NCI-H1092 treated with DMSO at 0.1 percent for 48 hours (cell line): Measurements from ENCODE around the gene PTPRO.
"Not testable (repeated sequence)": the region's sequence is repeated elsewhere in the genome, so short reads cannot be mapped to it uniquely, and the experiment has no call there.

Source experiments
- DNase-seq: peaks from one replicate; lab custom pipeline; 2025; lab: John Stamatoyannopoulos, UW

The PTPRO gene

DNA sequence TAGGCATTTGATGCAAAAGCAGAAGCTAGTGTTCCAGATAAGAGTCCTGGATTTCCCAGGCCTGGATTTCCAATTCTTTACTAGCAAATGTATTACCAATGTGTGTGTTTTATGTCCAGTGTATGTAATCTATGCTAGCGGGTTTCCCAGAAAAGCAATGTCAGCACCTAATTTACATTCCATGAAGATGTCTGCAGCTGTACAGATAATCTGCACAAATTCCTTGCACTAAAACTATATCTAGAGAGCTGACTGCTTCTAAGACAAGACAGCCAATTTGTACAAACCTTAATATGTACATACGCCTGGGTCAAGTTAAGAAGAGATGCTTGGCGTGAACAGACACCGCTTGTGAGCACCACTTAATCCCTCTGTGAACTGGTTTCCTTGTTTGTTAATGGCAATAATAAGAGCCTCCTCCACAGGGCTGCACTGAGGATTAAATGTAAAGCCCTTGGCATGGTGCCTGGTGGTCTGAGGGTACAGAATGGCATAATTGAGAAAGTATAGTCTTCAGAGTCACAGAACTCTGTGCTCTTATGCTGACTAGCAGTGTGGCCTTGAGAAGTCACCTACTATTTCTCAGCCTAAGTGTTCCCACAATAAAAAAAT, 281.3 kb downstream of the PTPRO start:
- DNase-seq, result peak; percentile 42

DNA sequence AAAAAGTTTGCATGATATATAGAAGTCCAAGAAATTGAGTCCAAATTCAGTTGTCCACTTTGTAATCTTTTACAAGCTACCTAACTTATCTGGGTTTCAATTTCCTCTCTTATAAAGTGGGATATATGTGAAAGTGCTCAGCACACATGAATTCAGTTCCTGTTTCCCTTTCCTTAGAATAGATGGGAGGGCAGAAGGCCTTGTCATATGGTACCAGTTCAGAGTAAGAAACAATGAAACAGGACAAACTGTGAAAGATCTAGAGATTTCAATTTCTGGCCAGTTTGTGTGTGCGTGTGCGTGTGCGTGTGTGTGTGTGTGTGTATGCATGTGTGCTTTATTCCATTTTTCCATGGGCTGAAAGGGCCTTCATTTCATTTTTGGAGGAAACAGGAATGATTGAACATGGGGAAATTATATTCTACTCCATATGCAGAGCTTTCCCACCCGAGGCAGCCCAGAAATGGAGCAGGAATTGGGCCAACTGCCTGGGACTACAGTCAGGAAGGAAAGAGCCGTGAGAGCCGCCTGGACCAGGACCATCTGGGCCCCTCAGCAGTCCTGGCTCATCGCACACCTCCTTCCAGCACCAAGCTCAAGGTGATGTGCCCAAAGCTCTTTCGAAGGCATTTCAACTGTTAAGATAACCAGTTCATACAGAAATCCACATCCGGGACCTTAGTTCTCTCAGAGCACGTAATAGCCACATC, 283.7 kb downstream of the PTPRO start:
- DNase-seq, result no peak

DNA sequence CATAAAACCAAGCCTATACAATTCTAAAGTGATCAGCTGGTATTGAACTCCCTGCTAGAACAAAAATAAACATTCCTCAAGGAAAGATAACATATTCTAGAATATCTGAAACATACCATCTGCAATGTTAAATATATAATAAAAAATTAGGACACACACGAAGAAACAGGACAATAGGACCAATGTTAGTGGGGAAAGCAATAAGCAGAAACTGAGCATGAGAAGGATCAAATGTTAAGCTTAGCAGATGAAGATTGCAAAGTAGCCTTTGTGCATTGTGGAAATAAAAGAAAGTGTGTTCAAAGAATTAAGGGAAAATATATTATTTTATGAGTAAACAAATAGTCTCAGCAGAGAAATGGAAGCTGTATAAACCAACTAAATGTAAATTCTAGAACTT, 286.1 kb downstream of the PTPRO start:
- DNase-seq, result no peak

DNA sequence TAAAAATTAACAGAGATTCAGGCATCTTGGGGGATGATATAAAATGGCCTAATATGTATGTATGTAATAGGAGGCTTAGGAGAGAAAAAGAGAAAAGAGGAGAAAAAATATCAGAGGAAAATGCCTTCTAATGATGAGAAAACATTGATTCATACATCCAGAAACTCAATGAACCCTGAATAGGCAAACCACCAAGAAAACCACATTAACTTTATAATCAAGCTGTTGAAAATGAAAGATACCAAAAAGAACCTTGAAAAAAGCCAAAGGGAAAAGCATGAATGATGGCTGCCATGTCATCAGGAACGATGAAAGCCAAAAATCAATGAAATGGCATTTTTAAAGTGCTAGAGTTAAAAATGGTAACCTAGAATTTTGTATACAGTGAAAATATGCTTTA, 286.6 kb downstream of the PTPRO start:
- no peak for DNase-seq

DNA sequence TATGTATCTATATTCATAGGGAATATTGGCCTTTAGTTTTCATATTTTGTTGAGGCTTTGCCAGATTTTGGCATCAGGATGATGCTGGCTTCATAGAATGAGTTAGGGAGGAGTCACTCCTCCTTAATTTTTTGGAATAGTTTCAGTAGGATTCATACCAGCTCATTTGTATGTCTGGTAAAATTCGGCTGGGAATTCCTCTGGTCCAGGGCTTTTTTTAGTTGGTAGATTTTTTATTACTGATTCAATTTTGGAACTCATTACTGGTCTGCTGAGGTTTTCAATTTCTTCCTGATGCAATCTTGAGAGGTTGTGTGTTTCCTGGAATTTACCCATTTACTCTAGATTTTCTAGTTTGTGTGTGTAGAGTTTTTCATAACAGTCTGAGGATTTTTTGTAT, 291.7 kb downstream of the PTPRO start:
- DNase-seq, result no peak

DNA sequence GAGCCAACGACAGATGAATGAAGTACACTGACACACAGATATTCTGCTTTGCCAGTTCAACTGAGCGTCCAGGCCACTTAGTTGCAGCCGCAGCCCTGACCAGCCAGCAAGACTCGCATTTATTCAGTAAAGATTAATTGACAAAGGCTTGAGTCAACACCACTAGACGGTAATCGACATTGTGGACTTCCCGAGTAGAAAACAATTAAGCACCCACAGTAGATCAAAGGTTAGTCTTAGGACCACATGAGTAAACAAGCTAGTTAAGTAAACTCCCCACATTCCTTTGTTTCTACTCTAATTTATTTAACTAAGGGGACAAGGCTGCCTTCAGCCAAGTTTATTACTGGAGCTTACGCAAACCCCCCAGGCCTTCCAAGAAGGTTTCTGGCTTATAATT, 294.2 kb downstream of the PTPRO start:
- DNase-seq, result not testable (repeated sequence)

DNA sequence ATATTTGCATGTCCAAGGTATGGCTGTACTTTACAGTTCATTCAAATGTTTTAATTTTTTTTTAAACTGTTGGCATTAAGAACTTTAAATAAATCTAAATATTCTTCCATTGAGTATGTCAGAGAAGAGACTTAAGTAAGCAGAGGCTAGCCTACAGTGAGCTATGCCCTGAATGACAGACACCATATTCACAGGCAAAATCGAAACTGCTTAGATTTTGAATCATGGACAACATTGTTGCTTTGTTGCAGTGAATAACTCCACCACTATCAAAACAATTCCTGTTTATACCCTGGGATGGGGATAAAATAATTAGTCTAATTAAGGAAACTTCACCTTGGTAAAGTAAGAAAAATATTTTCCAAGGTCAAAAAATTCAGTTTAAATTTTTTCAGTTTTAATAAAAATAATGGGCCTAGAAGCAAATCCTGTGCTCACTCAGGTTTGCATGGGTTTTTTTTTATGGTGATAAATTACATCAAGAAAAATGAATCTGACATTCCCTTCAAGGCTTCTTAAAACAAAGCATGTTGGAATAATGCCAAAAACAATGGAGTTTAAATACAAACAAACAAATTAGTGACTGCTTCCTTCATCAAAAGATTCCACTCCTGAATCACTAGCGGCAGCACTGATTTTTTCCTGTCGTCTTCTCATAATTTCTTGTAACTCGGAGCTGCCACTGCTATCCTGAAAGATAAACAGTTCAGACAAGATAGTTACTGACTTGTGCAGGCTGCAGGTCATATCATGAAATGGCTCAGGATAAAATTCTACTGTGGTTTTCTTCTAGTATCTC, 298.6 kb downstream of the PTPRO start:
- DNase-seq, result no peak

DNA sequence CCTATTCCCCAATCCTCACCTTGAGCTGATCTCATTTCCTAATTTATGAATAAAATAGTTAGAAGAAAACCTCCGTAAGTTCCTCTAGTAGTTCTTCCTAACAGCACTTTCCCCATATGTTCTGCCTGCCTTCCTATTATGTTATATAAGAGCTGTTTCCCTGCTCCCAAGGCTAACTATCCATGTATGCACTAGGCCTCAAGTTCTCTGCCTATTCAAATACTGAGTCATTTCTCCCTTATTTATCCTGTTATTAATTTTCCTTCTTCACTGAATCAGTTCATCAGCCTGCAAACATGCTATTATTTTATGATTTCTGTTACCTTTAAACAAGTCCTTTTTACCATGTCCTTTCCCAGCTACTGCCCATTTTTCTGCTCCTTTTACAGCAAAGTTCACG, 302.8 kb downstream of the PTPRO start:
- no peak for DNase-seq

DNA sequence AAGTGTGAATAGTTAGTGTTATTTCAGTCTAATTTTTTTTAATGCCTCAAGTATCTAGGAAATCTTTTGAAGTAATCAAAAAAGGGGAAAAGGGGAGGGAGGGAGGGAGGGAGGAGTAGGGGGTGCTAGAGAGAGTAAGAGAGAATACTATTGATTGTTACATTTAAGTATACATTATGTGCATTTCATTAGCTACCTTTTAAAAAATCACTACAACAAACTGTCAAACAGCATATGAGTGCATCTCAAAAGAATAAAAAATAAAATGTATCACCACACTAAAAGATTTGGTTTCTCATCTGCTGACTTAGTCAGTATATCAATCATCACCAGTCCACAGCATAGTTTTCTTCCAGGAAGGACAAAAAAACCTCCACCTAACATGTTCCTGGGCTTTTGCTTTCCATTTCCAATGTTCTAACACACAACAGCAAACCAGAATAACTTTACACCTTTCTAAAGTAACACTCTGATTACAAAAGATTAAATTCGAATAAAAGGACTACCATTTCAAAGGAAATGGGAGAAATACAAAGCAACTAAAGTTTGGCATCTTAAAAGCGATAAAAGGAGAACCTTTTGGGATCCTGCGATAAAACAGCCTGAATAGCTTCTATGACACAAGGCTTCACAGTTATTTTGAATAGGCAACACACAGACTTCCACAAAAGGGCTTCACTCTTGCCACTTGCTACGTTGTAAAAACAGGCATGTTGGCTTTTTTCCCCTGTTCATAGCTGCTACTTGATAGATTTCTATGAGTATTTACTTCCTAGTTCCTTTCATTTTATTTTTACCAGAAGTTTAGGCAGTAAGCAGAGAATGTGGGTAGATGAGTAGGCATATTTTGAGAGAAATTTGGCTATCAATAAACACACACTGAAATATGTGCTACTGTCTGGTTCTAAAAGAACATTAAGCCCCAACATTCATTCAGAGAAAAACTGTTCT, 306.0 kb downstream of the PTPRO start:
- no peak for DNase-seq

DNA sequence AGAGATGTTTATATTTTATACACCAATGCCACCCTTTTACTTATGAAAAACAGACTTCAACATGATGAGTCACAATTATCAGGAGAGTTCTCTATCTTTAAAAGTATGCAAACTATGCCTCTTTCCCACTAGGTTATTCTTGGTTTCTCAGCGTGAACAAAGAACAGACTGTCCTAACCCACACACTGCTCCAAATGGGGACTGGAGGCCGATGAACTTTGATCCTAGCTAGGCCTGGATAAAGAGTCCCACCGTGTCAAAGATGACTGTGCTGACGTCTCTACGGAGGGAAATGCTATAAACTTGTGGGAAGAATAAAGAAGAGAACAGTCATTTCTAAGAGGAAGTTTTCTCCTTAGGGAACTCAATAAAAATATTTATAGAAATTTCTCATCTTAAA, 306.8 kb downstream of the PTPRO start:
- DNase-seq, result no peak

DNA sequence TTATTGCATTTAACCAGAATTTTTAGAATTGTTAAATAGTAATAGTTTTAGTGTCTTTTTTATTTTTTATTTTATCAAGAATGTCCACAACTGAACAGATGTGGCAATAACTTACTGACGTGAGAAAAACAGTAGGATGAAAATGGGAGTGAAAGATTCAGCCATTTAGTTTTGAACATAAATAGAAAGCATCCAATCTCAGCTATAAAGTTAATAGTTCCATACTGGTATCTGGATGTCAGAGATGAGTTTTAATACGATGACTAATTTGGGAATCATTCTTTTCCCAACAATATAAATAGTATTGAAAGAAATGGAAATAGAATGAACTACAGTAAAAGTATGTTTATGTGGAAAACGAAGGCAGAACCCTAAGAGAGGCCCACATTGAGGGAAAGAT, 307.5 kb downstream of the PTPRO start:
- DNase-seq, result no peak

DNA sequence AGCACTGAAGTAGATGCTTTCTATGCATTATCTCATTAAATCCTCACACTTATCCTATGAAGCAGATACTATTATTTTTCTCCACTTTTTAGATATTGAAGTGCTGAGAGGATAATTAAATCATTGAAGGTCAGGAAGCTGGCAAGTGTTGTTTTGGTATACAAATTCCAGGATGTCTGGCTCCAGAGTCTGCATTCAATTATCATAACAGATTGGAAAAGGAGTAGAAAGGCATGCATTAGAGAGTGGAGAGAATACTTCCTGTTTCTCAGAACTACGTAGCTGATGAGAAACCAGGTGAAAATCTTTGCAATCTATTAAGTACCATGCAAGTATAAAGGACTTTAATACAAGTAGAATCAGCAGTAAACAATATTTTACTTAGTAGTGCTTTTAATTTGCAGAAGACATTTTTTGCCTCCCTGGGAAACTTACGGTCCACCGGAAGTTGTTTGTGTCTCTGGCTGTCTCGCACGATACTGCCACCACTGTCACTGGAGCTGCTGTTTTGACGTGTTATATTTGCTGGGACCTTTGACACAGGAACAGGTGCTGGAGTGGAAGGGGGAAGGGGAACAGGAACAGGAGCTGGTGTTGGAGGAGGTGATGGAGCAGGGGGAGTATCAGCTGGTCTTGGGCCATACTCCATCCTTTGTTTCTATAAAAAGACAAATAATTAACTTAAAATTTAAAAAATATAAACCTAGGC, 308.9 kb downstream of the PTPRO start:
- no peak for DNase-seq

DNA sequence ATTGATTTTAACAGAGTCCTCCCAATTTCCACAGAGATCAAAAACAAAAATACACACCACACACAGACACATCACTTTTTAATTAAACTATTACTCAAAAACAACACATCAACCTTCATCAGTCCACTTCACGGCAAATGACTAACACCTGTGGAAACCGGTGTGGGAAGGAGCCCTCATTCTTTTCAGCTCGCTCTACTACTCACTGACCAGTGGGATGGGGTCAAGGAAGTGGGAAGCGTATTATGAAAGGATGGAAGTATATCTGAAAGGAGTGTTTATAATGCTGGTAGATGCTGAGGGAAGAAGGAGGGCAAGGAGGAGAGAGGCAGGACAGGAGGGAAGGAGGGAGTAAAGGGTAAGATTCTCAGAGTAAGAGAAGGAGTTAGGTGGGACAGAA, 310.4 kb downstream of the PTPRO start:
- DNase-seq, result no peak

DNA sequence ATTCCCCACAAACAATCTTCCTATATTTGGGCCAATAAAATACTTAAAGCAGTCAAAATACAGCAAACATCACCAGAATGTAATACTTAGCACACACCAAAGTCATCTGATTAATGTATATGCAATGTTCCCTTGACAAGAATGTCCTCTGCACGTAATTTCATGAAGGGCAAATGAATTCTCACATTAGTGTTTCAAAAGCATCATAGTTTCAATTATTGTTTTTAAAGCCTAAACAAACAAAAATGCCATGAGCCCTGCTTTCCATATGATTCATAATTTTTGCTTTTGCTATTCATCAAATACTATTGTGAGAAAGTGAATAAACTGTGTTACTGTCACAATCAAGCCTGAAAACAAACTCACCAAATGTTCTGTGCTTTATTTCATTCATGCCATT, 310.9 kb downstream of the PTPRO start:
- no peak for DNase-seq

DNA sequence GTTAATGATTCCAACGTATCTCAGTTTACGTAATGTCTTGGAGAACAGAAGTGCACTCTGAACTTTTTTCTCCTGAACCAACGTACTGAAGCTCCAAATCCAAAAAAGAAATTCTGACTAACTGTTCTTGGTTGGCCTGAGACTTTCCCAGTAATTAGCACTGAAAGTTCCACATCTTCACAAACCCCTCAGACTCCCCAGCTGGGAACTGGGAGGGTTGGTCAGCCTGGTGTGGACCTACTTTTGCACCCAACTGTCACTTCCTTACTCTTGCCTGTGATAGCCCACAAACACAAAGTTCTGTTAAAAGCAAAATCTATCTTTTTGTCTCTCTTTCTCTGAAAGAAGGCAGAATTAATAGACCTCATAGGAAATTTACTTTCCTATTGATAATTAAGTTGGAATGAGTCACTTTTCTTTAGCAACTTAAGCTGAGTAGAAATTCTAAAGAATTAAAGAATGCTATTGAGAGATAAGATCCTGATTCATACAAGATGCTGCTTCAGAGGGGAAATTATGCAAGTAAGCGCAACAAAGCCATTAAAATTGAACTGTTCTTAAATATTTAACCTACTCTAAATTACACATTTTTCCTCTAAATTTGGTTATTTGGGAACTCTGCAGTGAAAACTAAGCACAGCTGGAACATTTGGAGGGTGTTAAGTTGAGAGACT, 311.8 kb downstream of the PTPRO start:
- DNase-seq, result no peak

DNA sequence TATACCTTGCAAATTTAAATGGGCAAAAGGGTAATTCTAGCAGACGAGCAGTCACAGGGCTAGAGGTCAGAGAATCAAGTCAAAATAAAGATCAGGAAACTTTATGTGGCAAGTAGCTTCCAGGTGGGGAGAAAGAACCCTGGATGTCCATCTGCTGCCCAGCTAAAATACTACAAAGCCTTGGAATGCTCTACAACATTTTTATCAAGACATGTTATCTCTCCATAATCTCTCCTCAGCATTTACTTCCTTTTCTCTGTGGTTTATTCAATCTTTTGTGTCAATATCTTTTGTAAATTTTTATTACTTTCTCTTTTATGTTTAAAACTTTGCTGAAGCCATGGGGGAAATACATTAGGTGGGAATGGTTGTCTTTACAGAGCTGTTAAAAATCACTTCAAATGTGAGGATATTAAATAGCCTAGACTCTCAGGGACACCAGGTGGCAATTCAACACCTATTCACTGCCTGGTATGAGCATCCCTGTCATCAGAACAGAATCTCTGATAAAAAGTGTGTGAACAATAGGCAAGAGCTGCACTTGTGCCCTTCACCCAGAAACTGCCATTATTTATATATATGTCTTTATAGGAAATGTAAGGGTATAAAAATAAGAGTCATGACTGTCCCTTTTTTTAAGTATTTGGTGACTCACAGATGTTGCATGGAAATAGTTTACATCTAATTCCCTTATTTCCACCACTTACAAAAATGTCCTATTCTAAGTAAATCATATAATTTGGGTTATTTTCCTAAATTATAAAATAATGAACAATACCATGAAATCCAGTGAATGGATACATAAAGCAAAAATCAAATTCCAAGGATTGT, 314.0 kb downstream of the PTPRO start:
- no peak for DNase-seq

DNA sequence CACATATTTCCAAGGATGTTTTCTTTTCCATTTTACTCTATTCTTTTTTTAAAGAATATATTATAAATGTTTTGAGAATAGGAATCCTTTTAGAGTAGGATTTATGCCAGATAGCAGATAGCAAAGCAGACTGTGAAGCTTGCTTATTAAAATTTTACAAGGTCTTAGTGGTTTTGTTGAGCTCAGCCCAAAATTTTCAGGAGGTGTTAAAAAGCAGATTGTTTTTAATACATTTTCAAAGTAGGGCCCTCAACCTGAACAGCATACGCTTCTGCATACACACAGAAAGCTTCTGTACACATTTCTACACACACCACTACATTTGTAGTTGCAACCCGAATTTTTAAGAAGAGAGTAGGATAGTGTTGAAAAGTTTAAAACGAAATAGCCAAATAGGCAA, 315.9 kb downstream of the PTPRO start:
- no peak for DNase-seq

DNA sequence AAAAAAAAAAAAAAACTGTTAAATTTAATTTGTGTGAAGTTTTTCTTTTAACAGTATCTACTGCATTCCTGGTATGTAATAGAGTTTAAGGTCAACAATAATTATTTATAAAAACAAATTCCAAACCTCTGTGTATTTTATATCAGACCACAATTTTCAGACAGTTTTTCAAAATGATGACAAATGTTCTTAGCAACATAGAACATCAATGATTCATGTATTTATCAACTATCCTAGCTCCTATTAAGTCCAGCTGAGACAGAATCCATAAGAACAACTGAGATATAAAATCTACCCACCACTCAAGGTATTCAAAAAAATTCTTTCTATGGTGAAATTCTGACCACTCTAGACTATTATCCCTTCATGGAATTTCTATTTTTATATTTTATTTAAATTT, 322.4 kb downstream of the PTPRO start:
- no peak for DNase-seq

DNA sequence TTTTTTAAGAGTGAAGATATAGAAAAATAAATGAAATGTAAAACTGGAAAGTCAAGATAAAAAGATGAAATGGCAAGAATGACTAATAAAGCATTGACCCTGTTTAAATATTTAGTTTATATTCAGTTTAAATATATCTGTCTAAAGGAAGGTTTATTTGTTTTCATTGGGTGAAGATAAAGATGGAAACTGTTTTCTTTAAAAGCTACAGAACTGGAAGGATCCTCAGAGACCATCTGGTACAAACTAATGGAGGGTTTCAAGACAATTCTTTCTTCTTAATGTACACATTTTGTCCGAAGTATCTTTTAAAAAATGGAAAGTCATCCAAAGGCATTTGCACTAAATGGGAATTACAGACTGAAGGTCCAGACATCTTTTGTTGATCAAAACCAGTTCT, 324.3 kb downstream of the PTPRO start:
- DNase-seq, result no peak
